ENCODE results near the gene REPS1. TPM values are rescaled to one million over a fixed set of nuclear protein-coding genes. Genes with fewer than 3 reads are reported as not detected.
A peak's percentile ranks its signal among the peaks of the same experiment; 100 is the strongest.

Gene REPS1
- total RNA-seq, 2 donors from 2014 or later, result 43.1 to 86.0 TPM

DNA sequence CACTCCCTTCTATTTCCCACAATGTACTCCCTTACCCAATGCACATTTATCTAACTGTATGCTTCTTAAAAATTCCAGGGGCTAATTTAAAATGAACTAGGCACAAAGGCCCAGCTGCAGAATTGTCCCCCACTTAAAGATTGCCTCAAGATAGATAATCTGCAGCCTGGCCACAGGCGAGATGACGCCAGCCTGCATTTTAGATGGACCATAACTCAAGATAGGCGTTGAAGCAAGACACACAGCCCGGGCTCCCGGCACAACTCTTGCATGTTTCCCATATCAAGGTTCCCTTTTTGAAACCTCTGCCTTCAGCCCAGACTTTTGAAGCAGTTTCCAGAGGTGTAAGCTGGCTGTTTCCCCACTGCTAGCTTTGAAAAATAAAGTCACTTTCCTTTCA lies 3.2 kb upstream of the REPS1 start:
- no peak for DNase-seq (ENCODE audit: low spot score)
- H3K27ac ChIP-seq, result no peak overlapping the region
- no peak for TF ChIP-seq CTCF (IDR thresholded peaks at IDR 0.05)
- no peaks in the 10 kb centered on the region for H3K36me3 ChIP-seq
- no peak for ATAC-seq (ENCODE audit: insufficient number of reproducible peaks, low FRiP score, low read depth)
- no peaks in the 10 kb centered on the region for H3K9me3 ChIP-seq
- H3K4me3 ChIP-seq, result no peak overlapping the region
- H3K4me1 ChIP-seq (ENCODE audit: control insufficient read depth in 1 of 2, low read depth in 2 of 2), result peaks cover 0 to 4% of the 10 kb centered on the region in 2 donors
- H3K27me3 ChIP-seq (replicated peaks; ENCODE audit: insufficient read depth), result no peaks in the 10 kb centered on the region

DNA sequence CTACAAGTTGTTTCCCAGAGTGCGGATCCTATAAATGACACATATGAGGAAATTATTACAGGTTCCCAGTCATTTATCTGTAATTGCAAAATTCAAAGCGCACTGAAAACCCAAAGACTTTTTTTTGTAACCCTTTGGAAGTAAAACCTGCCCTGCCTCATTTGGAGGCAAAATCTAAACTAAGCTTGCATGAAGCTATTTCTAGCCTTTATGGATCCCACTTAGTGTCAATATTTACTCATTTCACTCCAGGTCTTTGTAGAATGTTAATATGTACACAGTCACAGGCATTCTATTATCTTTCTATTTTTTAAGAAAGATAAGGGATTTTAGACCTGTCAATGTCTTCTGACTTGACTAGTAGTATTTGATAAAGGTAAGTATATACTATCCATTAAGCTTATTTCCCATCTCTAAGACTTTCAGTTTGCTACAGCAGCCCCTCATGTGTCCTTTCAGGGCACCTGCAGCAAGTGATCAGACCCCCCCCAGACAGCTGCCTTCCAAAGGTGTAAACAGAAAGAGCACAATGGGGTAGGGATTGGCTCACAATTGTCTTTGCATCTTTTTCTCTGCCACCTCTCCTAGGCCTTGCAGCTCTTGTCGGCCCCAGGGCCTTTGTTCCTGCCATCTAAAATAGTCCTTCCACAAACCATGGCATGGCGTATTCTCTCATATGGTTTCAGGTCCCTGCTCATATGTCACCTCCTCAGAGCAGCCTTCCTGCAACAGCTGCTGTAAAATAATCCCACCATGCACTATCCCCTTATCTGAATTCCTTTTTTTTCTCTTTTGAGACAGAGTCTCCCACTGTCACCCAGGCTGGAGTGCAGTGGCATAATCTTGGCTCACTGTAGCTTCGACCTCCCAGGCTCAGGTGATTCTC lies 1.3 kb upstream of the REPS1 start:
- Histone ChIP-seq H3K27ac (no peak overlapping the region), H3K36me3 (no peaks in the 10 kb centered on the region), H3K4me3 (no peak overlapping the region), H3K27me3 (replicated peaks; ENCODE audit: insufficient read depth) (no peaks in the 10 kb centered on the region), H3K4me1 (ENCODE audit: control insufficient read depth in 1 of 2, low read depth in 2 of 2) (peaks cover 7 to 16% of the 10 kb centered on the region in 2 donors), H3K9me3 (no peaks in the 10 kb centered on the region)
- ATAC-seq (ENCODE audit: insufficient number of reproducible peaks, low FRiP score, low read depth) (no peak), DNase-seq (ENCODE audit: low spot score) (no peak)
- TF ChIP-seq CTCF (IDR thresholded peaks at IDR 0.05), result no peak

DNA sequence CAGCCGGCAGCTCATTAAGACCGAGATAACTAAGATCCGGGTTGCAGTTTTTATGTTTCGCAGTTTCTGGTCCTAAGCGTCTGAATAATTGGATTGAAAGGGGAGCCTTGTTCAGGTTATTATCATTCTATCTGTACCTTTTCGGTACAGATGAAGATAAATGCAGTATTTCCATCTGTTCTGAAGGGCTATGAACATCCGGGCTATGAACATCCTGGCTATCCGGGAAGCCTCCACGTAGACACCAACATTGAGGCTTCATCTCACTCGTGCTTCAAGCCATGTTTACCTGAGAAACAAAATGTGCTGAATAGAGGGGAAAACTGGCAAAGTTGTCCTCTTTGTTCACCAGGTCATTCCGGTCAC lies 399 bp upstream of the REPS1 start:
- DNase-seq (ENCODE audit: low spot score) (no peak), ATAC-seq (ENCODE audit: insufficient number of reproducible peaks, low FRiP score, low read depth) (no peak)
- H3K9me3 ChIP-seq, result no peaks in the 10 kb centered on the region
- peaks cover 9 to 22% of the 10 kb centered on the region in 2 donors for H3K4me1 ChIP-seq (ENCODE audit: control insufficient read depth in 1 of 2, low read depth in 2 of 2)
- peak overlapping the region; percentile 71 to 85 for H3K27ac ChIP-seq
- no peaks in the 10 kb centered on the region for H3K36me3 ChIP-seq
- H3K4me3 ChIP-seq, result peak overlapping the region; percentile 89
- TF ChIP-seq CTCF (IDR thresholded peaks at IDR 0.05), result peak; percentile 28
- no peaks in the 10 kb centered on the region for H3K27me3 ChIP-seq (replicated peaks; ENCODE audit: insufficient read depth)

GRCh38 chr6:138987080-138987642 lies 892 bp downstream of the REPS1 start:
- peaks cover 17 to 31% of the 10 kb centered on the region in 2 donors for H3K4me1 ChIP-seq (ENCODE audit: control insufficient read depth in 1 of 2, low read depth in 2 of 2)
- TF ChIP-seq CTCF (IDR thresholded peaks at IDR 0.05), result no peak
- peak overlapping the region in 1 of 2 donors; percentile 85 for H3K27ac ChIP-seq
- no peaks in the 10 kb centered on the region for H3K36me3 ChIP-seq
- no peaks in the 10 kb centered on the region for H3K9me3 ChIP-seq
- DNase-seq (ENCODE audit: low spot score) (no peak), ATAC-seq (ENCODE audit: insufficient number of reproducible peaks, low FRiP score, low read depth) (no peak)
- H3K27me3 ChIP-seq (replicated peaks; ENCODE audit: insufficient read depth), result no peaks in the 10 kb centered on the region
- H3K4me3 ChIP-seq, result peak overlapping the region; percentile 89

DNA sequence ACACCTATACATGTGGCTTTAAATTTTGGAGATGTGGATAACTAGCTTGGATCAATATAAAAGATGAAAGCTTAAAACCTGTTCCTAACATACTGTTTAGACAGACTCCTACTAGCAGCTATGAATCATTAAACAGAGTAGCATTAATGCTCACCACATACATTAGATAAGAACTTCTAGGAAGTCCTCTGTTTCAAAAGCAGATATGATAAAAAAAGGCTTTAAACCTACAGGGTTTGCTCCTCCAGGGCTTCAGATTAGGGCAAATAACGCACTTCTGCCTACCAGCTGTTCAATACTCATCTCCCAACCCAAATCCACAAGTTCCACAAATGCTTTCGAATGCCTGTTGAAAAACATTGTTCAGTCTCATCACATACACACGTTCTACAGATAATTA lies 1.5 kb downstream of the REPS1 start:
- H3K36me3 ChIP-seq, result no peaks in the 10 kb centered on the region
- H3K4me1 ChIP-seq (ENCODE audit: control insufficient read depth in 1 of 2, low read depth in 2 of 2), result peaks cover 23 to 32% of the 10 kb centered on the region in 2 donors
- no peak for TF ChIP-seq CTCF (IDR thresholded peaks at IDR 0.05)
- H3K4me3 ChIP-seq, result peak overlapping the region; percentile 89
- DNase-seq (ENCODE audit: low spot score), result no peak
- no peak for ATAC-seq (ENCODE audit: insufficient number of reproducible peaks, low FRiP score, low read depth)
- no peak overlapping the region for H3K27ac ChIP-seq
- no peaks in the 10 kb centered on the region for H3K27me3 ChIP-seq (replicated peaks; ENCODE audit: insufficient read depth)
- H3K9me3 ChIP-seq, result no peaks in the 10 kb centered on the region
